ENCODE results near the gene SH3TC2. TPM values are rescaled to one million over a fixed set of nuclear protein-coding genes. Genes with fewer than 3 reads are reported as not detected.

Gene SH3TC2
- 13.8 to 19.0 TPM (median 18.9 TPM) in 3 replicates for polyA plus RNA-seq
- 1.9 TPM for polyA plus RNA-seq (2011; ENCODE audit: low read depth)
- polyA plus RNA-seq (2011; cell fraction: cytosol; rRNA removed) = 6.8 and 8.1 TPM in 2 replicates
- polyA plus RNA-seq (2011; cell fraction: nucleus; rRNA removed) = 46.0 and 51.7 TPM in 2 replicates
- polyA plus RNA-seq (2012; ENCODE audit: low replicate concordance) = 2.1 and 13.0 TPM in 2 replicates
- 31.0 to 50.0 TPM (median 41.5 TPM) in 3 replicates for polyA minus RNA-seq
- 13.4 TPM for polyA minus RNA-seq (2011; cell fraction: cytosol; rRNA and poly(A)+ RNA removed)
- 40.9 and 60.6 TPM in 2 replicates for polyA minus RNA-seq (2011; cell fraction: nucleus; rRNA and poly(A)+ RNA removed)

DNA sequence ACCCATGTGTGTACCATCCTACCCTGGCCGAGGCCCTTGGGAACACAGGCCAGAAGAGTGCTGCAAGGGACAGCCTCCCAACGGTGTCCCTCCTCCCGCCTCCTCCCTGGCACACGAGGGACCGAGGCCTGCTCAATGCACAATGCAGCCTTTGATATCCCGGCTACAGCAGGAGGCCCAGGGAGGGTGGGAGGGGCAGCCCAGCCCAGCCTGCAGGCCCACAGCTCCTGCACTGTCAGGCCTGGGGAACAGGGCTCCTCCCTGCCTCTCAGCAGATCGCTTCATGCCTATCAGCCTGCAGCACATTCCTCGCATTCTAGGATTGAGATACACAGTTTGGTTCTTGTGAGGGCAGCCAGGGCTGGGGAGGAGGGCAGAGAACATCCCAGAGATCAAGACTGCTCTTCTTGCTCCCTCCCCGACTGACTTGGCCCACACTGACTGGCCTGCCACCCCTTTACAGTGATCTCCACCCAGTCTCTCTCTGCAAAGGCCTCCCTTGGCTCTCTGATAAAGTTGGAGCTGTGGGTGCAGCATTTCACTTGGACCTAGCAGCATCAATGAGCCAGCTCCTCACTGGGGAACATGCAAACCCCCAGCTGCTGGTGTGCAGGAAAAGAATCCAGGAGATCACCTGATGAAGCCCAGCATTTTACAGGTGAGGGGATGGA, at the start of gene SH3TC2:
TSS of gene SH3TC2 (minus strand) at position 46 of the 671 bp plus-strand sequence. CDS start at position 6, 40 bp downstream.
- peaks cover 10 to 15% of the 10 kb centered on the region in 2 experiments for H3K36me3 ChIP-seq (ENCODE audit: control insufficient read depth in 2 of 2, extremely low read depth in 1 of 2, insufficient read depth in 2 of 2, low read length in 2 of 2)
- dilution Hi-C loops (cut with MboI; ENCODE audit: extremely low pct_ligation_motif_present, low sequenced_read_pairs) = no loop called here
- peaks cover 48% of the 10 kb centered on the region for H3K4me1 ChIP-seq (ENCODE audit: control insufficient read depth, extremely low read depth, insufficient read depth, low read length)
- peak within 1 kb of the TSS; percentile 34 to 61 (median 56) for H3K4me3 ChIP-seq (ENCODE audit: control insufficient read depth in 2 of 3, extremely low read depth in 1 of 3, insufficient read depth in 2 of 3, low read depth in 1 of 3, low read length in 3 of 3)
- FAIRE-seq (peak; percentile 95), DNase-seq (ENCODE audit: low read depth, low spot score) (peak; percentile 85)
- H3K79me2 ChIP-seq (ENCODE audit: control insufficient read depth, insufficient read depth, low read length) = peaks cover 31% of the 10 kb centered on the region
- TF ChIP-seq, protein P1, sequence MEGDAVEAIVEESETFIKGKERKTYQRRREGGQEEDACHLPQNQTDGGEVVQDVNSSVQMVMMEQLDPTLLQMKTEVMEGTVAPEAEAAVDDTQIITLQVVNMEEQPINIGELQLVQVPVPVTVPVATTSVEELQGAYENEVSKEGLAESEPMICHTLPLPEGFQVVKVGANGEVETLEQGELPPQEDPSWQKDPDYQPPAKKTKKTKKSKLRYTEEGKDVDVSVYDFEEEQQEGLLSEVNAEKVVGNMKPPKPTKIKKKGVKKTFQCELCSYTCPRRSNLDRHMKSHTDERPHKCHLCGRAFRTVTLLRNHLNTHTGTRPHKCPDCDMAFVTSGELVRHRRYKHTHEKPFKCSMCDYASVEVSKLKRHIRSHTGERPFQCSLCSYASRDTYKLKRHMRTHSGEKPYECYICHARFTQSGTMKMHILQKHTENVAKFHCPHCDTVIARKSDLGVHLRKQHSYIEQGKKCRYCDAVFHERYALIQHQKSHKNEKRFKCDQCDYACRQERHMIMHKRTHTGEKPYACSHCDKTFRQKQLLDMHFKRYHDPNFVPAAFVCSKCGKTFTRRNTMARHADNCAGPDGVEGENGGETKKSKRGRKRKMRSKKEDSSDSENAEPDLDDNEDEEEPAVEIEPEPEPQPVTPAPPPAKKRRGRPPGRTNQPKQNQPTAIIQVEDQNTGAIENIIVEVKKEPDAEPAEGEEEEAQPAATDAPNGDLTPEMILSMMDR (optimal IDR thresholded peaks at IDR 0.05 in 1 of 3, IDR thresholded peaks at IDR 0.05 in 1 of 3, conservative IDR thresholded peaks at IDR 0.05 in 1 of 3; ENCODE audit: extremely low read depth in 1 of 3, insufficient read depth in 2 of 3, low read length in 3 of 3) = no peak
- H3K27me3 ChIP-seq (ENCODE audit: control insufficient read depth, extremely low read depth, insufficient read depth, low read length) = no peaks in the 10 kb centered on the region
- H3K9ac ChIP-seq (ENCODE audit: control insufficient read depth, extremely low read depth, insufficient read depth, low read length) = peak within 1 kb of the TSS; percentile 67
- no peaks in the 10 kb centered on the region for H3K9me1 ChIP-seq (ENCODE audit: control insufficient read depth, extremely low read depth, insufficient read depth, low read length)
- H3K4me2 ChIP-seq (ENCODE audit: control insufficient read depth, extremely low read depth, insufficient read depth, low read depth, low read length) = peak within 1 kb of the TSS; percentile 92
- peak within 1 kb of the TSS; percentile 94 for H3K27ac ChIP-seq (ENCODE audit: control insufficient read depth, insufficient read depth, low read length)
- H2AFZ ChIP-seq (ENCODE audit: control insufficient read depth, low read length) = no peak within 1 kb of the TSS
- no peaks in the 10 kb centered on the region for H3K9me3 ChIP-seq (ENCODE audit: control insufficient read depth, low read depth, low read length)
- H4K20me1 ChIP-seq (ENCODE audit: control insufficient read depth, extremely low read depth, insufficient read depth, low read length) = no peaks in the 10 kb centered on the region

DNA sequence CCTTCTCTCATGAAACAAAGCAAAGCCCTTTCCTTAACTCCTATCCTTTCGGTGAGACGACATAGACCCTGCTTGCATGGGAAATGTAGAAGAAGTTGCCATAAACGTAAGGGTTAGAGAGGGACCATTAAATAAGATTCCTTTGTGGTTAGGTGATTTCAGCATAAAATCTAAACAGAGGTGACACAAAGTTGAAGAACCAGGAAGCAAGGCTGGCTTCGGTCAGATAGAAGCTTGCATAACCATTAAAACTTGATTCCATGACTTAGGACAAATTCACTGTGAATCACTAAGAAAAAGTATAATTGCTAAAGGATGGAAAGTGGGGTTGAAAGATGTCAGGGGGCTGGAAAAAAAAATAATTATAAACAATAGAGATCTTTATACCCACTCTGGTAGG, 47.5 kb upstream of the SH3TC2 start:
- dilution Hi-C loops (cut with MboI; ENCODE audit: extremely low pct_ligation_motif_present, low sequenced_read_pairs) = no loop called here
- H3K9me1 ChIP-seq (ENCODE audit: control insufficient read depth, extremely low read depth, insufficient read depth, low read length) = no peaks in the 10 kb centered on the region
- no peak overlapping the region for H3K4me3 ChIP-seq (ENCODE audit: control insufficient read depth in 2 of 3, extremely low read depth in 1 of 3, insufficient read depth in 2 of 3, low read depth in 1 of 3, low read length in 3 of 3)
- no peak overlapping the region for H3K27ac ChIP-seq (ENCODE audit: control insufficient read depth, insufficient read depth, low read length)
- H3K9me3 ChIP-seq (ENCODE audit: control insufficient read depth, low read depth, low read length) = no peaks in the 10 kb centered on the region
- FAIRE-seq (no peak), DNase-seq (ENCODE audit: low read depth, low spot score) (no peak)
- H2AFZ ChIP-seq (ENCODE audit: control insufficient read depth, low read length) = no peak overlapping the region
- H3K4me1 ChIP-seq (ENCODE audit: control insufficient read depth, extremely low read depth, insufficient read depth, low read length) = peaks cover 18% of the 10 kb centered on the region
- TF ChIP-seq, protein P1 (optimal IDR thresholded peaks at IDR 0.05 in 1 of 3, IDR thresholded peaks at IDR 0.05 in 1 of 3, conservative IDR thresholded peaks at IDR 0.05 in 1 of 3; ENCODE audit: extremely low read depth in 1 of 3, insufficient read depth in 2 of 3, low read length in 3 of 3) = no peak
- no peak for TF ChIP-seq EZH2 (IDR thresholded peaks at IDR 0.05; ENCODE audit: low read length)
- H3K79me2 ChIP-seq (ENCODE audit: control insufficient read depth, insufficient read depth, low read length) = no peaks in the 10 kb centered on the region
- H3K4me2 ChIP-seq (ENCODE audit: control insufficient read depth, extremely low read depth, insufficient read depth, low read depth, low read length) = no peak overlapping the region
- no peak overlapping the region for H3K9ac ChIP-seq (ENCODE audit: control insufficient read depth, extremely low read depth, insufficient read depth, low read length)
- H4K20me1 ChIP-seq (ENCODE audit: control insufficient read depth, extremely low read depth, insufficient read depth, low read length) = no peaks in the 10 kb centered on the region
- H3K27me3 ChIP-seq (ENCODE audit: control insufficient read depth, extremely low read depth, insufficient read depth, low read length) = no peaks in the 10 kb centered on the region
- H3K36me3 ChIP-seq (ENCODE audit: control insufficient read depth in 2 of 2, extremely low read depth in 1 of 2, insufficient read depth in 2 of 2, low read length in 2 of 2) = no peaks in the 10 kb centered on the region

Measured in keratinocyte (primary cell).